ENCODE measurements around the gene GTF2H2C. TPM values are rescaled to one million over a fixed set of nuclear protein-coding genes. Genes with fewer than 3 reads are reported as not detected.
A peak's percentile ranks its signal among the peaks of the same experiment; 100 is the strongest.
"Not testable (repeated sequence)": the region's sequence is repeated elsewhere in the genome, so short reads cannot be mapped to it uniquely, and the experiment has no call there.

GTF2H2C gene
- 10 to 100 TPM; 11.0 to 12.9 TPM for total RNA-seq

GRCh38 chr5:69559908-69560330, at the start of gene GTF2H2C:
Gene GTF2H2C (plus strand): TSS chr5:69560191. CDS start chr5:69565133, 4,942 bp downstream.
- not testable (repeated sequence) for H3K36me3 ChIP-seq, H3K27me3 ChIP-seq, H3K9me3 ChIP-seq, H3K4me1 ChIP-seq
- peak; percentile 70 for DNase-seq (ENCODE audit: low spot score)
- H3K4me3 ChIP-seq = peak within 1 kb of the TSS; percentile 46 to 50
- peak in 1 of 2 donors; percentile 56 for TF ChIP-seq CTCF (IDR thresholded peaks at IDR 0.05)
- H3K27ac ChIP-seq = peak within 1 kb of the TSS in 1 of 2 donors; percentile 35

GRCh38 chr5:69510694-69511093, 49.3 kb upstream of the GTF2H2C start:
- Histone ChIP-seq H3K4me3 (no peak overlapping the region), H3K36me3 (no peaks in the 10 kb centered on the region), H3K27ac (no peak overlapping the region), H3K9me3 (no peaks in the 10 kb centered on the region), H3K4me1 (no peaks in the 10 kb centered on the region), H3K27me3 (no peaks in the 10 kb centered on the region)
- TF ChIP-seq CTCF (IDR thresholded peaks at IDR 0.05) = no peak
- no peak for DNase-seq (ENCODE audit: low spot score)

- DNase-seq (ENCODE audit: low spot score) = no peak
- Histone ChIP-seq H3K4me3 (no peak overlapping the region), H3K9me3 (no peaks in the 10 kb centered on the region), H3K27ac (no peak overlapping the region), H3K27me3 (no peaks in the 10 kb centered on the region), H3K4me1 (no peaks in the 10 kb centered on the region), H3K36me3 (no peaks in the 10 kb centered on the region)
- TF ChIP-seq CTCF (IDR thresholded peaks at IDR 0.05) = no peak
Measured at GRCh38 chr5:69512740-69513260, 47.2 kb upstream of the GTF2H2C start.

GRCh38 chr5:69515570-69515969, 44.4 kb upstream of the GTF2H2C start:
- not testable (repeated sequence) for H3K4me1 ChIP-seq; H3K9me3 ChIP-seq; H3K36me3 ChIP-seq; DNase-seq (ENCODE audit: low spot score); H3K4me3 ChIP-seq; H3K27me3 ChIP-seq; H3K27ac ChIP-seq

GRCh38 chr5:69516769-69517168, 43.2 kb upstream of the GTF2H2C start:
- no peak overlapping the region for H3K27ac ChIP-seq
- no peaks in the 10 kb centered on the region for H3K4me1 ChIP-seq
- no peaks in the 10 kb centered on the region for H3K27me3 ChIP-seq
- no peak for TF ChIP-seq CTCF (IDR thresholded peaks at IDR 0.05)
- no peak for DNase-seq (ENCODE audit: low spot score)
- no peaks in the 10 kb centered on the region for H3K36me3 ChIP-seq
- no peaks in the 10 kb centered on the region for H3K9me3 ChIP-seq
- H3K4me3 ChIP-seq = no peak overlapping the region

- DNase-seq (ENCODE audit: low spot score) = no peak
- Histone ChIP-seq H3K4me3 (no peak overlapping the region), H3K36me3 (no peaks in the 10 kb centered on the region), H3K27me3 (no peaks in the 10 kb centered on the region), H3K9me3 (no peaks in the 10 kb centered on the region), H3K27ac (no peak overlapping the region), H3K4me1 (no peaks in the 10 kb centered on the region)
- no peak for TF ChIP-seq CTCF (IDR thresholded peaks at IDR 0.05)
Measured at GRCh38 chr5:69517763-69518212, 42.2 kb upstream of the GTF2H2C start.

All from right atrium auricular region (tissue), 2 donors.